ENCODE results near the gene SMURF1. TPM values are rescaled to one million over a fixed set of nuclear protein-coding genes. Genes with fewer than 3 reads are reported as not detected.

Gene SMURF1
- total and polyA plus RNA-seq, 4 donors = 2.9 to 16.8 (median 5.9) TPM

- no peak for DNase-seq (ENCODE audit: low spot score)
- H3K36me3 ChIP-seq (ENCODE audit: control insufficient read depth in 4 of 4, insufficient read depth in 3 of 4, low read depth in 1 of 4, low read length in 3 of 4) = peaks cover 22 to 82% (median 64%) of the 10 kb centered on the region in 4 donors
- no peak overlapping the region for H3K27ac ChIP-seq (ENCODE audit: low read depth in 1 of 2, low read length in 2 of 2)
- H3K9me3 ChIP-seq (ENCODE audit: control insufficient read depth in 4 of 4, low read length in 3 of 4) = no peaks in the 10 kb centered on the region
- no peak overlapping the region for H3K9ac ChIP-seq (ENCODE audit: low read depth in 1 of 2, low read length in 2 of 2)
- TF ChIP-seq REST (IDR thresholded peaks at IDR 0.05) (no peak), JUND (IDR thresholded peaks at IDR 0.05) (no peak), ATF3 (IDR thresholded peaks at IDR 0.05) (no peak), ZBTB33 (IDR thresholded peaks at IDR 0.05) (no peak), CTCF (IDR thresholded peaks at IDR 0.05; ENCODE audit: low read depth, low read length, missing input control) (no peak), NR2F2 (IDR thresholded peaks at IDR 0.05) (no peak), MAX (IDR thresholded peaks at IDR 0.05) (no peak), TAF1 (conservative IDR thresholded peaks at IDR 0.05) (no peak), RAD21 (IDR thresholded peaks at IDR 0.05) (no peak), YY1 (IDR thresholded peaks at IDR 0.05) (no peak), FOXA2 (IDR thresholded peaks at IDR 0.05) (no peak), SP1 (IDR thresholded peaks at IDR 0.05) (no peak), FOXA1 (IDR thresholded peaks at IDR 0.05) (no peak)
- H3K4me3 ChIP-seq (ENCODE audit: low read depth in 1 of 3, low read length in 3 of 3) = no peak overlapping the region
- WGBS = 95% methylated on average over 16 of the region's 16 CpGs
- H3K4me1 ChIP-seq (ENCODE audit: control insufficient read depth in 4 of 4, insufficient read depth in 4 of 4, low read length in 3 of 4) = no peaks in the 10 kb centered on the region
- no peaks in the 10 kb centered on the region for H3K27me3 ChIP-seq (ENCODE audit: control insufficient read depth in 4 of 4, insufficient read depth in 4 of 4, low read length in 3 of 4)
These were observed 151.8 kb downstream of the SMURF1 start for GRCh38 chr7:98992076-98992475.

- no peak for DNase-seq (ENCODE audit: low spot score)
- TF ChIP-seq MAX (IDR thresholded peaks at IDR 0.05) (no peak), NR2F2 (IDR thresholded peaks at IDR 0.05) (no peak), JUND (IDR thresholded peaks at IDR 0.05) (no peak), FOXA1 (IDR thresholded peaks at IDR 0.05) (no peak), ATF3 (IDR thresholded peaks at IDR 0.05) (no peak), EGR1 (IDR thresholded peaks at IDR 0.05; ENCODE audit: low read depth in 2 of 2) (no peak), GABPA (IDR thresholded peaks at IDR 0.05 in 1 of 2, conservative IDR thresholded peaks at IDR 0.05 in 1 of 2) (no peak), SP1 (IDR thresholded peaks at IDR 0.05) (no peak), HNF4G (IDR thresholded peaks at IDR 0.05) (no peak), TAF1 (conservative IDR thresholded peaks at IDR 0.05) (no peak), FOXA2 (IDR thresholded peaks at IDR 0.05) (no peak), RXRA (IDR thresholded peaks at IDR 0.05) (no peak), HNF4A (conservative IDR thresholded peaks at IDR 0.05) (no peak)
- 96% methylated on average over 14 of the region's 14 CpGs for WGBS
These were observed 152.8 kb downstream of the SMURF1 start for GRCh38 chr7:98991141-98991540.

More at GRCh38 chr7:98991141-98991540, 152.8 kb downstream of the SMURF1 start:
- no peaks in the 10 kb centered on the region for H3K27me3 ChIP-seq (ENCODE audit: control insufficient read depth in 4 of 4, insufficient read depth in 4 of 4, low read length in 3 of 4)
- no peak overlapping the region for H3K27ac ChIP-seq (ENCODE audit: low read depth in 1 of 2, low read length in 2 of 2)
- H3K9me3 ChIP-seq (ENCODE audit: control insufficient read depth in 4 of 4, low read length in 3 of 4) = no peaks in the 10 kb centered on the region
- no peak overlapping the region for H3K4me3 ChIP-seq (ENCODE audit: low read depth in 1 of 3, low read length in 3 of 3)
- H3K4me1 ChIP-seq (ENCODE audit: control insufficient read depth in 4 of 4, insufficient read depth in 4 of 4, low read length in 3 of 4) = no peaks in the 10 kb centered on the region
- no peak overlapping the region for H3K9ac ChIP-seq (ENCODE audit: low read depth in 1 of 2, low read length in 2 of 2)
- peaks cover 22 to 83% (median 64%) of the 10 kb centered on the region in 4 donors for H3K36me3 ChIP-seq (ENCODE audit: control insufficient read depth in 4 of 4, insufficient read depth in 3 of 4, low read depth in 1 of 4, low read length in 3 of 4)
